HepG2 (cell line): Measurements from ENCODE around the gene PIP4K2C.

Source experiments
- CREB1 ChIP-seq, 2 experiments: fragments of 450-650 bp in 1 of 2; IDR thresholded peaks; 2 replicates each; pipeline ENCODE4 v1.6.1; 2016 to 2017; ENCODE audit warnings: control low read depth in 1 of 2, mild to moderate bottlenecking in 1 of 2, missing compliant biosample characterization in 1 of 2, missing genetic modification characterization in 1 of 2
- CTCF ChIP-seq: sonication (generic); formaldehyde crosslinking; IDR thresholded peaks from 2 replicates; pipeline ENCODE4 v1.5.0; 2020; ENCODE audit warnings: mild to moderate bottlenecking, missing genetic modification reagents, moderate library complexity
- FOSL1 ChIP-seq: sonication (generic); formaldehyde crosslinking; IDR thresholded peaks from 2 replicates; pipeline ENCODE4 v1.9.0; 2021; ENCODE audit warnings: missing genetic modification reagents, borderline replicate concordance
- NR2C2 ChIP-seq: sonication (generic); formaldehyde crosslinking; IDR thresholded peaks from 2 replicates; pipeline ENCODE4 v1.4.0; 2020; ENCODE audit warnings: missing genetic modification reagents, mild to moderate bottlenecking, moderate library complexity, borderline replicate concordance
- POLR2AphosphoS5 ChIP-seq: IDR thresholded peaks from 2 replicates; pipeline ENCODE4 v1.6.1; 2012; ENCODE audit warnings: low read depth, low read length
- SMAD1 ChIP-seq: sonication (generic); formaldehyde crosslinking; IDR thresholded peaks from 2 replicates; pipeline ENCODE4 v1.4.0; 2020; ENCODE audit warnings: missing genetic modification reagents, low read depth, mild to moderate bottlenecking, borderline replicate concordance
- SRF ChIP-seq: IDR thresholded peaks from 2 replicates; pipeline ENCODE4 v1.6.1; 2011; ENCODE audit warnings: mild to moderate bottlenecking, low read depth, low read length, moderate library complexity
- USF2 ChIP-seq, 2 experiments: sonication (generic) in 1 of 2; formaldehyde crosslinking in 1 of 2; IDR thresholded peaks; 2 replicates each; pipeline versions ENCODE4 v1.5.1 to v1.6.1; 2011 to 2020; ENCODE audit warnings: borderline replicate concordance in 1 of 2, low read depth in 1 of 2, low read length in 1 of 2, mild to moderate bottlenecking in 1 of 2, missing genetic modification reagents in 1 of 2, moderate library complexity in 1 of 2
- ZNF530 ChIP-seq: sonication (generic); formaldehyde crosslinking; IDR thresholded peaks from 2 replicates; pipeline ENCODE4 v1.5.0; 2020; ENCODE audit warnings: low read depth, mild to moderate bottlenecking, missing genetic modification reagents
- TF ChIP-seq, protein P1 (sequence below): sonication (generic); formaldehyde crosslinking; IDR thresholded peaks from 2 replicates; pipeline ENCODE4 v1.5.0; 2020; ENCODE audit warnings: missing genetic modification reagents

DNA sequence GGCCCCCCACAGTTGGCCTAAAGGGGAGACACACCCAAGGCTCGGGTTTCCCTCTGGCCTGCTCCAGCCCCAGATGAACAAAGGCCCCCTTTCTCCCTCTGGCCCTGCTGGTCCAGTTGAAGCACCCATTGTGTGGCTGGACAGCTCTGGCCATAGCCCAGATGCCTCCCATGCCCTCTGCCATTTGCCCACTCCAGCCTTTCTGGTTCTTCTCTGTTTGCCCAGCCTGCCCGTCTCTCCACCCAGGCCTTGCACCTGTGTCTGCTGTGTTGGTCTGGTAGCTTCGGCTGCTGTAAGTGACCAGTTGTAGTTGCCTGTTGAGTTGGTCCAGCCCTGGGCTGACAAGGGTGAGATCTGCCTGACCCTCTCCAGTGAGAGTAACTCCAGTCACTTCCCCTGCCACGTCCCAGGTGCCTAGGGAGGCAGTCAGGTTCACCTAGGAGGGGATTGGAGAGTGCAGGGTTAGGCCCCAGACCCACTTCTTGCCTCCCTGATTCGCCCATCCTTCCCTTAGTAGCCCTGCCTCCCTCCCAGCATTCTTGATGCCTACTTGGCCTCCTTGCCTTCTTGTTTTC is 39.0 kb downstream of the PIP4K2C start:
- TF ChIP-seq NR2C2 (no peak), SRF (no peak), SMAD1 (CRISPR knock-in tag) (no peak), CREB1 (IDR thresholded peaks at IDR 0.05) (no peak), CREB1 (CRISPR knock-in tag; IDR thresholded peaks at IDR 0.05) (no peak), FOSL1 (CRISPR knock-in tag) (no peak), USF2 (IDR thresholded peaks at IDR 0.05; ENCODE audit: low read depth, low read length) (no peak), USF2 (CRISPR knock-in tag; IDR thresholded peaks at IDR 0.05; ENCODE audit: borderline replicate concordance) (no peak), POLR2AphosphoS5 (no peak), CTCF (CRISPR knock-in tag) (no peak), ZNF530 (CRISPR knock-in tag) (no peak)
- TF ChIP-seq, protein P1, sequence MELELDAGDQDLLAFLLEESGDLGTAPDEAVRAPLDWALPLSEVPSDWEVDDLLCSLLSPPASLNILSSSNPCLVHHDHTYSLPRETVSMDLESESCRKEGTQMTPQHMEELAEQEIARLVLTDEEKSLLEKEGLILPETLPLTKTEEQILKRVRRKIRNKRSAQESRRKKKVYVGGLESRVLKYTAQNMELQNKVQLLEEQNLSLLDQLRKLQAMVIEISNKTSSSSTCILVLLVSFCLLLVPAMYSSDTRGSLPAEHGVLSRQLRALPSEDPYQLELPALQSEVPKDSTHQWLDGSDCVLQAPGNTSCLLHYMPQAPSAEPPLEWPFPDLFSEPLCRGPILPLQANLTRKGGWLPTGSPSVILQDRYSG (CRISPR knock-in tag): no peak
